22Rv1 (cell line): ENCODE measurements around the gene CYLD.

ENCODE experiments used
- H3K27ac ChIP-seq: fragments of 450-650 bp; 2 replicates; pipeline ENCODE4 v1.5.1; 2017
- CTCF ChIP-seq: fragments of 450-650 bp; IDR thresholded peaks from 2 replicates; pipeline ENCODE4 v1.5.1; 2017; ENCODE audit warnings: mild to moderate bottlenecking
- ZFX ChIP-seq: fragments of 450-650 bp; IDR thresholded peaks from 2 replicates; pipeline ENCODE4 v1.6.1; 2017; ENCODE audit warnings: antibody characterized with exemption, borderline replicate concordance

CYLD gene

DNA sequence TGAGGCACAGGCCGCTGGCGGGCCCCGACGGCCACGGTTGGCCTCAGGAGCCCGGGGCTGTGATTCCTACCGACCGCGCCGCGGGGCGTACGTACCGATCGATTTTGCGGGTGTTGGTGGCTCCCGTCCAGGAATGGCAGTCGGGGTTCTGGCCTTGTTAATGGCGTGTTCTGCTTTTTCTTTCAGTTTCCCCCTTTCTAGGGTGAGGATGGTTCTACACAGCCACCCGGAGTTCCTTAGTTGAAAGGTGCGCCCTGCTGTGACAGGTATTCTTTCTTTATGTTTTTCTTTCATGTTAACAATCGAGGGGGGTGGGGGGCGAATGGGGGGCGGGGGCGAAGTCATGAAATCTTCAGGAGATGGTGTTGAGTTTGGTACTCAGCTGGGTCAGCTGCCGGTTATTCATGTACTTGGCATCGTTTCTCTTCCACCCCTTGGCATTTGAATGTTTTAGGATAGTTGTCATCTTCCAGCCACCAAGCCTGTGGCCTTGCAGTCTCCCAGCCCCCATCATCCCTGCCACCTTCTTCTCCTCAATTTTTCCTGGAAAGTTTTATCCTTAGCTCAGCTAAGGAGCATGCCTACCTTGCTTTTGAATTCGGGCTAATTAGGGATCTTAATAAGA lies 802 bp downstream of the CYLD start:
- TF ChIP-seq CTCF: no peak
- TF ChIP-seq ZFX: no peak
- no peak overlapping the region for H3K27ac ChIP-seq

GRCh38 chr16:50743581-50744225 lies 1.8 kb downstream of the CYLD start:
- no peak overlapping the region for H3K27ac ChIP-seq
- TF ChIP-seq ZFX (no peak), CTCF (no peak)

GRCh38 chr16:50744881-50745280 lies 3.0 kb downstream of the CYLD start:
- TF ChIP-seq CTCF (no peak), ZFX (no peak)
- no peak overlapping the region for H3K27ac ChIP-seq

DNA sequence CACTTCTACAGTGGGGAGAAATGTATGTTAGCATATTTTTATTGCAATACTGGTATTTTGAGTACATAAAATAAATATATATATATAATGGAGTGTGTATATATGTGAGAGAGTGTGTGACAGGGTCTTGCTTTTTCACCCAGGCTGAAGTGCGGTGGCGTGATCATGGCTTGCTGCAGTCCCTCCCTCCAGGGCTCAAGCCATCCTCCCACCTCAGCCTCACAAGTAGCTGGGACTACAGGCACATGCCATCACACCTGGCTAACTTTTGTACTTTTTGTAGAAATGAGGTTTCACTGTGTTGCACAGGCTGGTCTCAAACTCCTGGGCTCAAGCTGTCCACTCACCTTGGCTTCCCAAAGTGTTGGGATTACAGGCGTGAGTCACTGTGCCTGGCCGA lies 4.1 kb downstream of the CYLD start:
- TF ChIP-seq CTCF: no peak
- TF ChIP-seq ZFX: no peak
- no peak overlapping the region for H3K27ac ChIP-seq

- H3K27ac ChIP-seq: no peak overlapping the region
- no peak for TF ChIP-seq ZFX
- peak; percentile 18; the same call in 1 of the 2 replicates for TF ChIP-seq CTCF
These were observed 5.5 kb downstream of the CYLD start for GRCh38 chr16:50747207-50747956.

DNA sequence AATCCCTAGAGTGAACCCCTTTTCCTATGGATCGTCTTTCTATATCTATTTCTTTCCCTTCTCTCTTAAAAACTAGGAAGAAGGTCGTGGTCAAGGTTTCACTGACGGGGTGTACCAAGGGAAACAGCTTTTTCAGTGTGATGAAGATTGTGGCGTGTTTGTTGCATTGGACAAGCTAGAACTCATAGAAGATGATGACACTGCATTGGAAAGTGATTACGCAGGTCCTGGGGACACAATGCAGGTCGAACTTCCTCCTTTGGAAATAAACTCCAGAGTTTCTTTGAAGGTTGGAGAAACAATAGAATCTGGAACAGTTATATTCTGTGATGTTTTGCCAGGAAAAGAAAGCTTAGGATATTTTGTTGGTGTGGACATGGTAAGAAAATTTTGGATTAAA lies 9.6 kb downstream of the CYLD start:
- no peak overlapping the region for H3K27ac ChIP-seq
- no peak for TF ChIP-seq ZFX
- no peak for TF ChIP-seq CTCF
